Trophoblast cell (in vitro differentiated cells and primary cell): ENCODE results near the gene DAB1. TPM values are rescaled to one million over a fixed set of nuclear protein-coding genes. Genes with fewer than 3 reads are reported as not detected.

Experiments
- DNase-seq, 2 donors: peaks; one replicate each; pipeline ENCODE4 v3.0.0-alpha.2; 2016
- H2AFZ ChIP-seq: 2 replicates; pipeline ENCODE4 v1.6.1; 2013; ENCODE audit warnings: low read length, moderate library complexity, mild to moderate bottlenecking; ENCODE audit not compliant: insufficient read depth, poor library complexity
- H2AK5ac ChIP-seq: 2 replicates; pipeline ENCODE4 v1.6.1; 2013; ENCODE audit warnings: mild to moderate bottlenecking, low read length
- H2BK120ac ChIP-seq: 2 replicates; pipeline ENCODE4 v1.6.1; 2013; ENCODE audit warnings: low read length, mild to moderate bottlenecking, moderate library complexity; ENCODE audit not compliant: insufficient read depth, poor library complexity
- H2BK12ac ChIP-seq: 2 replicates; pipeline ENCODE4 v1.6.1; 2013; ENCODE audit warnings: mild to moderate bottlenecking, low read length, moderate library complexity
- H2BK5ac ChIP-seq: 2 replicates; pipeline ENCODE4 v1.6.1; 2013; ENCODE audit warnings: low read length, low read depth, moderate library complexity, mild to moderate bottlenecking; ENCODE audit not compliant: poor library complexity
- H3K14ac ChIP-seq: 2 replicates; pipeline ENCODE4 v1.6.1; 2013; ENCODE audit warnings: mild to moderate bottlenecking, low read length
- H3K18ac ChIP-seq: 2 replicates; pipeline ENCODE4 v1.6.1; 2013; ENCODE audit warnings: mild to moderate bottlenecking, low read length
- H3K23ac ChIP-seq: 2 replicates; pipeline ENCODE4 v1.6.1; 2013; ENCODE audit warnings: low read length
- H3K27ac ChIP-seq: 2 replicates; pipeline ENCODE4 v1.5.1; 2013; ENCODE audit warnings: low read depth, mild to moderate bottlenecking, inconsistent platforms, low read length, moderate library complexity
- H3K27me3 ChIP-seq: 2 replicates; pipeline ENCODE4 v1.6.1; 2013; ENCODE audit warnings: inconsistent platforms, mild to moderate bottlenecking, low read length, moderate library complexity; ENCODE audit not compliant: insufficient read depth
- H3K36me3 ChIP-seq, 2 experiments: 1 replicate in 1 of 2; 2 replicates in 1 of 2; pipeline ENCODE4 v1.6.1; 2013; ENCODE audit warnings: low read length in 2 of 2, mild to moderate bottlenecking in 2 of 2, moderate library complexity in 1 of 2; ENCODE audit not compliant: insufficient read depth in 2 of 2, control insufficient read depth in 1 of 2
- H3K4ac ChIP-seq: 2 replicates; pipeline ENCODE4 v1.6.1; 2013; ENCODE audit warnings: low read depth, mild to moderate bottlenecking, low read length, moderate library complexity
- H3K4me1 ChIP-seq, 2 experiments: 1 replicate in 1 of 2; 2 replicates in 1 of 2; pipeline ENCODE4 v1.6.1; 2013; ENCODE audit warnings: low read length in 2 of 2, mild to moderate bottlenecking in 2 of 2, moderate library complexity in 1 of 2; ENCODE audit not compliant: insufficient read depth in 2 of 2, control insufficient read depth in 1 of 2
- H3K4me2 ChIP-seq: 2 replicates; pipeline ENCODE4 v1.6.1; 2013; ENCODE audit warnings: inconsistent platforms, mild to moderate bottlenecking, low read length, moderate library complexity
- H3K4me3 ChIP-seq: 2 replicates; pipeline ENCODE4 v1.5.1; 2013; ENCODE audit warnings: mild to moderate bottlenecking, low read depth, low read length, inconsistent platforms
- H3K79me1 ChIP-seq: one replicate; pipeline ENCODE4 v1.6.1; 2013; ENCODE audit warnings: low read length
- H3K79me2 ChIP-seq: 2 replicates; pipeline ENCODE4 v1.6.1; 2013; ENCODE audit warnings: low read length, mild to moderate bottlenecking; ENCODE audit not compliant: control insufficient read depth, insufficient read depth, poor library complexity
- H3K9ac ChIP-seq: 2 replicates; pipeline ENCODE4 v1.6.1; 2013; ENCODE audit warnings: mild to moderate bottlenecking, low read length
- H3K9me3 ChIP-seq: 2 replicates; pipeline ENCODE4 v1.6.1; 2013; ENCODE audit warnings: low read depth, mild to moderate bottlenecking, control low read depth, inconsistent platforms, low read length; ENCODE audit not compliant: insufficient read depth
- H4K12ac ChIP-seq: 2 replicates; pipeline ENCODE4 v1.6.1; 2013; ENCODE audit warnings: low read depth, mild to moderate bottlenecking, low read length, moderate library complexity
- H4K8ac ChIP-seq: 2 replicates; pipeline ENCODE4 v1.6.1; 2013; ENCODE audit warnings: low read depth, mild to moderate bottlenecking, low read length, moderate library complexity
- H4K91ac ChIP-seq: one replicate; pipeline ENCODE4 v1.6.1; 2013; ENCODE audit warnings: low read depth, mild to moderate bottlenecking, low read length, moderate library complexity
- WGBS: extraction: QIAGEN DNeasy Blood & Tissue Kit; methylation state at CpG from one replicate; pipeline ENCODE4 v1.1.7; 2013; ENCODE audit warnings: missing lambda C conversion rate; ENCODE audit not compliant: insufficient read length, insufficient coverage; ENCODE audit errors: extremely low coverage; 5-methylcytosine and 5-hydroxymethylcytosine counted together
- polyA plus RNA-seq: library from polyadenylated mRNA; stranded (reverse); fragments of 200-250 nt; gene quantifications from 2 replicates; pipeline ENCODE4 v1.2.3, GENCODE V29; 2013

Gene DAB1
- polyA plus RNA-seq = 0.15 and 0.18 TPM in 2 replicates

DNA sequence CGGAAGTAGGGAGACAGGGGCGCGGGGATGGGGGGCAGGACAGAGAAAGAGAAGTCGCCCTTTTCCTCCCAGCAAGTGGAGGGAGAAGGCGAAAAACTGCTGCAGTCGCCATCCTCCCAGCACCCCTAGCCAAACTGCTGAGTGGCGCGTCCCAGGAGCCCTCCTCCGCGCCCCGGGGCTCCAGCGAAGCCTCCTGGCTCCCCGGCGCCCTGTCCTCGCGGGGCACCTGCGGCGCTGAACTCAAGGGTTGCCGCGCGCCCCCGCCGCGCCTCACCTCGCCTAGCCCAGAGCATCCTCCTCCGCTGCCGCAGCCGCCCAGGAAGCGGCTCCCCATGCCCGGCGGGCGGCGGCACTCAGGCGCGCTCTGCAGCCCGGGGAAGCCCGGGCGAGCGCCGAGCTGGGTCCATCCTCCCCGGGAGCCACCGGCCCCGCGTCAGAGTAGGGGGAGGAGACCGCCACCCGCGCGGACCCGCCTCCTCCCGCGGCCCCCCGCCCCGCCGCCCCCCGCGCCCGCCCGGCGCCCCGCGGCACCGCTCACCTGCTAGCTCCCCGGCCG, at the start of gene DAB1:
Gene DAB1 (minus strand): TSS at position 405 of the 556 bp plus-strand sequence. CDS start 133,030 bp downstream, outside the sequence.
- H3K9me3 ChIP-seq = no peaks in the 10 kb centered on the region
- H3K79me1 ChIP-seq = no peaks in the 10 kb centered on the region
- no peak within 1 kb of the TSS for H3K27ac ChIP-seq
- no peak within 1 kb of the TSS for H2BK12ac ChIP-seq
- no peak within 1 kb of the TSS for H2AK5ac ChIP-seq
- no peak within 1 kb of the TSS for H3K4ac ChIP-seq
- no peak within 1 kb of the TSS for H3K18ac ChIP-seq
- no peaks in the 10 kb centered on the region for H3K79me2 ChIP-seq
- no peak within 1 kb of the TSS for H3K9ac ChIP-seq
- no peak within 1 kb of the TSS for H3K14ac ChIP-seq
- H3K23ac ChIP-seq = no peak within 1 kb of the TSS
- H2BK5ac ChIP-seq = no peak within 1 kb of the TSS
- no peak within 1 kb of the TSS for H4K91ac ChIP-seq
- no peak within 1 kb of the TSS for H4K8ac ChIP-seq
- no peaks in the 10 kb centered on the region for H3K36me3 ChIP-seq
- H2AFZ ChIP-seq = peak within 1 kb of the TSS; percentile 33
- no peak within 1 kb of the TSS for H4K12ac ChIP-seq
- H3K27me3 ChIP-seq = peaks cover 23% of the 10 kb centered on the region
- peaks cover 10 to 19% of the 10 kb centered on the region in 2 experiments for H3K4me1 ChIP-seq
- H2BK120ac ChIP-seq = no peak within 1 kb of the TSS
- no CpG with 5 or more reads among the region's 64 CpGs for WGBS
- peak within 1 kb of the TSS; percentile 57 for H3K4me3 ChIP-seq
- H3K4me2 ChIP-seq = peak within 1 kb of the TSS; percentile 77
- DNase-seq = no peak

DNA sequence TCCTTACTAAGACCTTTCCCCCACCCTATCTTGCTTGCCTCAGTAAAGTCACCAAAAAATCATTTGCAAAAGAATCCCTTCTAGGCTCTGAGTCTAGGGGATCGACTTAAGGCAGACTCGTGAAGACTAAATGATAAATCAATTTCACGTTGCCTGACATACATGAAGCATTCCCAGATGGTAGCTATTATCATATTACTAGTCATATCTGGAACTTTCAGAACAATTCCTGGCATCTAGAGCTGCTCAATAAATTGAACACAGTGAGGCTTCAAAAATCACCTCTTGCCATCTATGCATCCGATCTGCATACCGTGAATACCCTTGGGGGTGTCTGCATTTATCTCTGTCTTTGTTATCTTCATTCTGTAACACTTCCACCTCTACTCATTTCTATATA, 49.6 kb upstream of the DAB1 start:
- Histone ChIP-seq H3K4me2 (no peak overlapping the region), H3K9ac (no peak overlapping the region), H3K27me3 (no peaks in the 10 kb centered on the region), H4K12ac (no peak overlapping the region), H3K4me1 (no peaks in the 10 kb centered on the region), H3K27ac (no peak overlapping the region), H4K91ac (no peak overlapping the region), H2BK5ac (no peak overlapping the region), H3K36me3 (no peaks in the 10 kb centered on the region), H3K23ac (no peak overlapping the region), H2BK120ac (no peak overlapping the region), H3K4ac (no peak overlapping the region), H2BK12ac (no peak overlapping the region), H3K79me2 (no peaks in the 10 kb centered on the region), H3K4me3 (no peak overlapping the region), H3K9me3 (no peaks in the 10 kb centered on the region), H2AFZ (no peak overlapping the region), H2AK5ac (no peak overlapping the region), H3K18ac (no peak overlapping the region), H3K14ac (no peak overlapping the region), H4K8ac (no peak overlapping the region), H3K79me1 (no peaks in the 10 kb centered on the region)
- no peak for DNase-seq
- WGBS = no CpG with 5 or more reads among the region's 5 CpGs

DNA sequence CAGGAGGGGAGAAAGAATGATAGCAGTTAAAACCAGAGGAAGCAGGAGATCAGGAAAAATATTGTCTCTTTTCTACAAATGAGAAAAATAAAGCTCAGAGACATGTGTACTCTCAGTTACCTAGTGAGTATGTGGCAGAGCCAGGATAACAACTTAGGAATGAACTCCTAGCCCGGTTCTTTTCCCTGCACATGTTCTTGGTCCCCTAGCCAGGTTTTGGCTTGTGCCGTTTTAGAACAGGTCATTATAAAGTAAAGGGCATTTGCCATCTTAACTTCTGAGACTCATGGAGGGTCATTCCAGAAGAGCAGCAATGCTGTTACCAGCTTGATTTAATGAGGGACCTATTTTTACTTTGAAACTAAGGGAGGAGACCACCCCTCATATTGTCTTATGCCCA, 48.1 kb upstream of the DAB1 start:
- H4K12ac ChIP-seq = no peak overlapping the region
- H2AFZ ChIP-seq = no peak overlapping the region
- H2BK5ac ChIP-seq = no peak overlapping the region
- H4K91ac ChIP-seq = no peak overlapping the region
- H3K4me2 ChIP-seq = no peak overlapping the region
- no peak for DNase-seq
- no peaks in the 10 kb centered on the region for H3K79me2 ChIP-seq
- H4K8ac ChIP-seq = no peak overlapping the region
- no peak overlapping the region for H3K23ac ChIP-seq
- no peaks in the 10 kb centered on the region for H3K79me1 ChIP-seq
- WGBS = no CpG with 5 or more reads among the region's 2 CpGs
- no peak overlapping the region for H3K4ac ChIP-seq
- no peak overlapping the region for H3K4me3 ChIP-seq
- no peak overlapping the region for H3K9ac ChIP-seq
- no peak overlapping the region for H2AK5ac ChIP-seq
- H3K18ac ChIP-seq = no peak overlapping the region
- H3K36me3 ChIP-seq = no peaks in the 10 kb centered on the region
- no peaks in the 10 kb centered on the region for H3K4me1 ChIP-seq
- H3K14ac ChIP-seq = no peak overlapping the region
- H3K27ac ChIP-seq = no peak overlapping the region
- no peak overlapping the region for H2BK120ac ChIP-seq
- no peaks in the 10 kb centered on the region for H3K9me3 ChIP-seq
- H2BK12ac ChIP-seq = no peak overlapping the region
- no peaks in the 10 kb centered on the region for H3K27me3 ChIP-seq

- Histone ChIP-seq H4K91ac (no peak overlapping the region), H3K4me3 (no peak overlapping the region), H3K23ac (no peak overlapping the region), H3K27me3 (no peaks in the 10 kb centered on the region), H2BK120ac (no peak overlapping the region), H3K4me2 (no peak overlapping the region), H3K36me3 (no peaks in the 10 kb centered on the region), H3K14ac (no peak overlapping the region), H3K4me1 (no peaks in the 10 kb centered on the region), H4K12ac (no peak overlapping the region), H3K27ac (no peak overlapping the region), H3K4ac (no peak overlapping the region), H2AFZ (no peak overlapping the region), H4K8ac (no peak overlapping the region), H3K9ac (no peak overlapping the region), H3K79me2 (no peaks in the 10 kb centered on the region), H3K18ac (no peak overlapping the region), H2BK12ac (no peak overlapping the region), H2AK5ac (no peak overlapping the region), H3K9me3 (no peaks in the 10 kb centered on the region), H2BK5ac (no peak overlapping the region), H3K79me1 (no peaks in the 10 kb centered on the region)
- peak in 1 of 2 donors; percentile 30 for DNase-seq
- no CpG with 5 or more reads among the region's 1 CpG for WGBS
Observed at GRCh38 chr1:57470036-57470435, 46.2 kb upstream of the DAB1 start.
